HG02623 (cell line): ENCODE results near the gene CARMIL3.
"Not testable (repeated sequence)": the region's sequence is repeated elsewhere in the genome, so short reads cannot be mapped to it uniquely, and the experiment has no call there.

ENCODE experiments used
- ATAC-seq: cut with Tn5 transposase; IDR thresholded peaks from one replicate; pipeline ENCODE4 v1.9.1; 2021; ENCODE audit warnings: moderate library complexity; ENCODE audit not compliant: unreplicated experiment

Gene CARMIL3, protein sequence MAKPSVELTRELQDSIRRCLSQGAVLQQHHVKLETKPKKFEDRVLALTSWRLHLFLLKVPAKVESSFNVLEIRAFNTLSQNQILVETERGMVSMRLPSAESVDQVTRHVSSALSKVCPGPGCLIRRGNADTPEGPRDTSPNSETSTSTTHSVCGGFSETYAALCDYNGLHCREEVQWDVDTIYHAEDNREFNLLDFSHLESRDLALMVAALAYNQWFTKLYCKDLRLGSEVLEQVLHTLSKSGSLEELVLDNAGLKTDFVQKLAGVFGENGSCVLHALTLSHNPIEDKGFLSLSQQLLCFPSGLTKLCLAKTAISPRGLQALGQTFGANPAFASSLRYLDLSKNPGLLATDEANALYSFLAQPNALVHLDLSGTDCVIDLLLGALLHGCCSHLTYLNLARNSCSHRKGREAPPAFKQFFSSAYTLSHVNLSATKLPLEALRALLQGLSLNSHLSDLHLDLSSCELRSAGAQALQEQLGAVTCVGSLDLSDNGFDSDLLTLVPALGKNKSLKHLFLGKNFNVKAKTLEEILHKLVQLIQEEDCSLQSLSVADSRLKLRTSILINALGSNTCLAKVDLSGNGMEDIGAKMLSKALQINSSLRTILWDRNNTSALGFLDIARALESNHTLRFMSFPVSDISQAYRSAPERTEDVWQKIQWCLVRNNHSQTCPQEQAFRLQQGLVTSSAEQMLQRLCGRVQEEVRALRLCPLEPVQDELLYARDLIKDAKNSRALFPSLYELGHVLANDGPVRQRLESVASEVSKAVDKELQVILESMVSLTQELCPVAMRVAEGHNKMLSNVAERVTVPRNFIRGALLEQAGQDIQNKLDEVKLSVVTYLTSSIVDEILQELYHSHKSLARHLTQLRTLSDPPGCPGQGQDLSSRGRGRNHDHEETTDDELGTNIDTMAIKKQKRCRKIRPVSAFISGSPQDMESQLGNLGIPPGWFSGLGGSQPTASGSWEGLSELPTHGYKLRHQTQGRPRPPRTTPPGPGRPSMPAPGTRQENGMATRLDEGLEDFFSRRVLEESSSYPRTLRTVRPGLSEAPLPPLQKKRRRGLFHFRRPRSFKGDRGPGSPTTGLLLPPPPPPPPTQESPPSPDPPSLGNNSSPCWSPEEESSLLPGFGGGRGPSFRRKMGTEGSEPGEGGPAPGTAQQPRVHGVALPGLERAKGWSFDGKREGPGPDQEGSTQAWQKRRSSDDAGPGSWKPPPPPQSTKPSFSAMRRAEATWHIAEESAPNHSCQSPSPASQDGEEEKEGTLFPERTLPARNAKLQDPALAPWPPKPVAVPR (N-terminal part only)

GRCh38 chr14:24051789-24052655 is at the start of gene CARMIL3:
Gene CARMIL3, plus strand, starts transcription at chr14:24052009. Its CDS starts 145 bp downstream, at chr14:24052154.
- peak; percentile 64 for ATAC-seq

GRCh38 chr14:24006471-24006816 is 45.4 kb upstream of the CARMIL3 start:
- not testable (repeated sequence) for ATAC-seq

DNA sequence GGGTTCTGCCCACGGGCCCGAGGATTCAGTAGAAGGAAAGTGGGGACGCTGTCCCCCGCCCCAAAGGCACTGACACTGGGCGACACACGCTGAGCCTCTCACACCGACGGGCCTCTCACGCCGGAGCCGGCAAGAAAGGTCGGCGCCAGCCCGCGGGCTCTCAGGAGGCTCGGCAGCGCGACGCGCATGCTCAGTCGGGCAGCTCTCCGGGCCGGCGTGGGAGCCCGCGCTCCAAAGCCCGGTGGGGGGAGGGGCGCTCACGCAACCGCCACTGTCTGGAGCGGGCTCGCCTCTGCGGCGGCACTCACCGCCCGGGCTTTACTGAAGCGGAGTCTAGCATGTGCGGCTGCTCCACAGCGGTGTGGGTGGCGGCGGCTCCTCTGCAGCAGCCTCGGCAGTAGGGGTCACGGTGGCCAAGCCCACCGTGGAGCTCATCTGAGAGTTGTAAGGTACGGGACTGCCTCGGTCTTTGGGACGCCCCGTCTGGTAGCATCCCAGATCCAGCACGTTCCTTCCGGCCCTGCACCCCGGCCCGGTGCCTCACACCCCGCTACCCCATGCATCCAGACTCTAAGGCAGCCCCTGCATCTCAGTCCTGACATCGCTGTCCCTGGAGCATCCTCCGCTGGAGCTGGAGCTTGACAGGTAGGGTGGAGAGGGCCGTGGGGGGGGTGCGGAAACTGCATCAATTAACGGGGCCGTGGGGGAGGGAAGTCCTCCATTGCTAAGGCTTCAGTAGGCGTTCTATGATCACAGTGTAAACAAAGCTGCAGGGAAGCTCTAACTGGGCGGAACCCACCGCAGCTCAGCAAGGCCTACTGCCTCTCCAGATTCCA is 44.8 kb upstream of the CARMIL3 start:
- ATAC-seq = peak; percentile 50

DNA sequence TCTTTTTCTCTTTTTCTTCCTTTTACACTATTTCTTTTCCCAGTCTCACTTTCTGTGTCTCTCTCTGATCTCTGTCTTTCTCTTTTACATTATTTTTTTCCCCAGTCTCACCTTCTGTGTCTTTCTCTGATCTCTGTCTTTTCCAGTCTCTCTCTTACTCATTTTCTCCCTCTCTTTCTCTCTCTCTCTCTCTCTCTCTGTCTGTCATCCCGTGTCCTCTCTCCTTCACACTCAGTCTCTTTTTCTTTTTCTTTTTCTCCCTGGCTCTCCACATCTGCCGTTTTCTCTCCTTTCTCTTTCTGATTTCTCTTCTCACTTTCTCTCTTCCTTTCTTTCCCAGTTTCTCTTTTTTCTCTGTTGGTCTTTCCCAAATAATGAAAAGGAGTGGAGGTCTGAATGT is 40.8 kb upstream of the CARMIL3 start:
- ATAC-seq = no peak

DNA sequence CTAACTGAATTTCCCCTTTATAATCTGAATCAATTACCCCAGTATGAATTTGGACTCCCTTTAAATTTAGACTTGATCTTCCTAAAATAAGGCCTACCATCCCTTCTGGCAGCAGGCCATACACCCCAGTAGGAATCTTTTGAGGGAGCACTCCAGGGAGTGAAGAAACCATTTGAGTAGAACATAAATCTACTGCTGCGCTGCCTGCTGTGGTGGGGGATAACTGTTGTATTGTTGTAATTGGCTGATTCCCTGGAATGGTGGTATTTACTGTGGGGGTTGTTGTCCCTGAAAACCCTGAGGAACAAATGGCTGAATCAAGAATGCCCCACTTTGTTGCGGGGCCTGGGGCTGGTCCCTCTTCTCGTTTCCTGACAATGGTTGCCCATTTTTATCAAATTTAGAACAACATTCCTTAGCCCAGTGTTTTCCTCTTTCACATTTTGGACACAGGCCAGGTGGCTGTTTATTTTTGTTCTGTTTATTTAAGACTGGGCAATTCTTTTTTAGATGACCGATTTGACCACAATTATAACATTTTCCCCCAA is 39.0 kb upstream of the CARMIL3 start:
- not testable (repeated sequence) for ATAC-seq

DNA sequence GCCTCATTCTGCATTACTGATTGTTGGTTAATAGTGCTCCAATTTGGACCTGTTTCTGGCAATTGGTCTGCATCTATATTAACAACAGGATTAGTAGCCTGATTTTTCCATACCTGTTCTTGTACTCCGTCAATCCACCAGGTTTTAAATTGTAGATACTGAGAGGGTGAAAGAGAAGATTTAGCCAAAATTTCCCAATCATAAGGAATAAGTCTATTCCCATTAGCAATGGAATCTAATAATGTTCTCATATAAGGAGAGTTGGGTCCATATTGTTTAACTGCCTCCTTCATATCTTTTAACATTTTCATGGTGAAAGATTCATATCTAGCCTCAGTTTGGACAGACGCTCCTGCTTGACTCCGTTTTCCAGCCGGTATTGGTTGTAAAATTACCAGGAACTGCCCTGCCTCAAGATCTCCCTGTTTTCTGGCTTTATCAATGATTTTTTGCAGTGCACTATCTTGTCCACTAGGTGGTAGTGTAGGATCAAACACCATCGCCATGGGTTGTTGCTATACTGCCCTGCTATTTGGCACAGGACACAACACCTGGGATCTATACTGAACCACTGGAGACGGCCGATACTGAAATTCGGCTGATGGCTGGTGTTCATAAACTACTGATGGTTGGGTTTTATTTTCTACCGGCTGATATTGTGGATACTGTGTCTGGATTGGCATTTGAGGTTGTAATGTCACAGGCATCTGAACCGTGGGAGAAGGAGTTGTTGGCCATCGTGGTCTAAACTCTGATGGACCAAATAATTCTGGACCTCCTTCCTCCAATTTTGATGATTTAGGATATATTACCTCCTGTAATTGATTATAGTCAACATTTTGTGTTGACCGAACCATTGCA is 37.9 kb upstream of the CARMIL3 start:
- ATAC-seq = no peak

DNA sequence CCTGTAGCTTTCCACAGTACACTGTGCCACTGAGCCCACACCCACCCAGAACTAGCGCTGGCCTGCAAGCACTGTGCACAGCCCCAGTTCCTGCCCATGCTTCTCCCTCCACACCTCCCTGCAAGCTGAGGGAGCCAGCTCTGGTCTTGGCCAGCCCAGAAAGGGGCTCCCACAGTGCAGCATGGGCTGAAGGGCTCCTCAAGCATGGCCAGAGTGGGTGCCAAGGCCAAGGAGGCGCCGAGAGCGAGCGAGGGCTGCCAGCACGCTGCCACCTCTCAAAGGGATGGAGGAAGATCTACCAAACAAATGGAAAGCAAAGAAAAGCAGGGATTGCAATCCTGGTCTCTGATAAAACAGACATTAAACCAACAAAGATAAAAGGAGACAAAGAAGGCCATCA is 36.1 kb upstream of the CARMIL3 start:
- ATAC-seq = not testable (repeated sequence)

GRCh38 chr14:24018978-24019377 is 32.8 kb upstream of the CARMIL3 start:
- not testable (repeated sequence) for ATAC-seq

GRCh38 chr14:24019944-24020343 is 31.9 kb upstream of the CARMIL3 start:
- ATAC-seq = not testable (repeated sequence)

GRCh38 chr14:24020520-24020919 is 31.3 kb upstream of the CARMIL3 start:
- ATAC-seq = not testable (repeated sequence)

DNA sequence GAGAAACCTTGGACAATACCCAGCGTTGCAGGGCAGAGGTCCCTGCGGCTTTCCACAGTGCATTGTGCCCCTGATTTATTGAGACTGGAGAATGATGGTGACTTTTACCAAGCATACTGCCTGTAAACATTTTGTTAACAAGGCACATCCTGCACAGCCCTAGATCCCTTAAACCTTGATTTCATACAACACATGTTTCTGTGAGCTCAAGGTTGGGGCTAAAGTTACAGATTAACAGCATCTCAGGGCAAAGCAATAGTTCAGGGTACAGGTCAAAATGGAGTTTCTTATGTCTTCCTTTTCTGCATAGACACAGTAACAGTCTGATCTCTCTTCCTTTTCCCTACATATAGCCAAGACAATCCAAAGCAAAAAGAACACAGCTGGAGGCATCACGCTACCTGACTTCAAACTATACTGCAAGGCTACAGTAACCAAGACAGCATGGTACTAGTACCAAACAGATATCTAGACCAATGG is 26.8 kb upstream of the CARMIL3 start:
- not testable (repeated sequence) for ATAC-seq

DNA sequence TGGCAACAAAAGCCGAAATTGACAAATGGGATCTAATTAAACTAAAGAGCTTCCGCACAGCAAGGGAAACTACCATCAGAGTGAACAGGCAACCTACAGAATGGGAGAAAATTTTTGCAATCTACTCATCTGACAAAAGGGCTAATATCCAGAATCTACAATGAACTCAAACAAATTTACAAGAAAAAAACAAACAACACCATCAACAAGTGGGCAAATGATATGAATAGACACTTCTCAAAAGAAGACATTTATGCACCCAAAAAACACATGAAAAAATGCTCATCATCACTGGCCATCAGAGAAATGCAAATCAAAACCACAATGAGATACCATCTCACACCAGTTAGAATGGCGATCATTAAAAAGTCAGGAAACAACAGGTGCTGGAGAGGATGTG is 22.1 kb upstream of the CARMIL3 start:
- not testable (repeated sequence) for ATAC-seq

DNA sequence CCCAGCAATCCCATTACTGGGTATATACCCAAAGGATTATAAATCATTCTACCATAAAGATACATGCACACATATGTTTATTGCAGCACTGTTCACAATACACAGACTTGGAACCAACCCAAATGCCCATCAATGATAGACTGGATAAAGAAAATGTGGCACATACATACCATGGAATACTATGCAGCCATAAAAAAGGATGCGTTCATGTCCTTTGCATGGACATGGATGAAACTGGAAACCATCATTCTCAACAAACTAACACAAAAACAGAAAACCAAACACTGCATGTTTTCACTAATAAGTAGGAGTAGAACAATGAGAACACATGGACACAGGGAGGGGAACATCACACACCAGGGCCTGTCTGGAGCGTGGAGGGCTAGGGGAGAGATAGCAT is 20.5 kb upstream of the CARMIL3 start:
- not testable (repeated sequence) for ATAC-seq

DNA sequence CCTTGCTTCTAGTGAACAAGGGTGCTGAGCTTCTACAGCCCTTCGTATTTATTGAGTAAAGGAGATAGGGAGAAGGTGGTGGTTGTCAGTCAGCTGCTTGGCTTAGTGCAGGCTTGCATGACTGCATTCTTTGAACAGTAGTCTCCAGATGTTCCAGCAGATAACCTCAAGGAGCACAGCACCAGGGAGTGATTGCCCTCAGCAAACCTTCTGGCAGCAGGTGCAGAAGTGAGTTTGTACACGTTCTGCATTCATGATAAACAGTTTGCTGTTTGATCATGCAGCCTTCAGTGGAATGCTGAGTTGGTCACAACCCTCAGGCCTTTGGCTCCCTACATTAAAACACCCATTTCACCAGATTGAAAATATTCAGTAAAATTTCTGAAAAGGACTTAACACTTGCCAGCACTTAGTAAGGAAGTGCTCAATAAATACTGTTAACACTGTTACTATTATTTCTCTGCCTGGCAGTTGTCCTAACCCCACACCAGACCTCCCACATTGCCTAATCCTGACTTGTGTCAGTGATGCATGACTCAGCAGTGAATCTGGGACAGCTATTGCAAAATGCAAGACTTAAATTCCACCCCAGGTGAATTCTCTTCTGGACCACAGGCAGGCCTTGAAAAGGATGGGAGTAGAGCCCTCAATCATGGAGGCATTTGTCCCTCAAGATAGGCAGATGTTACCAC is 18.9 kb upstream of the CARMIL3 start:
- no peak for ATAC-seq

DNA sequence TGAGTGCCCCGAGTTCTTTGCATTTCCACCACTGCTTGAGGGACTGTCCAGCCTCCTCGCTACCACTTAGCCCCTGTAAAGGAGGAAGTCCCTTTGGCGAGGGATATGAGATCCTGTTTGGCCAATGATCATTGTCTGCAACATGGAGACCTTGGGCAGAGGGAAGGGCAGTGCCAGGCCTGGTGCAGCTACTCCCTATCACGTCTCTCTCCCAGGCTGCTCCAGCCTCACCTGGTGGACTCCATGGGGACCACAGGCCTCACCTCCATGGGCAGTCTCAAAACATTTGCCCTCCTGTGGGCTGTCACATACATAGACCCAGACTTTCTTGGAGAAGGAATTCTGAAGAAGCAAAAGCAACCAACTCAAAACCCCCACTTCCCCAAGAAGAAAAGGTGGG is 16.0 kb upstream of the CARMIL3 start:
- ATAC-seq = not testable (repeated sequence)

GRCh38 chr14:24036169-24036962 is 15.4 kb upstream of the CARMIL3 start:
- peak; percentile 63 for ATAC-seq
